A172 (cell line): Measurements from ENCODE around the gene CLN6. TPM values are rescaled to one million over a fixed set of nuclear protein-coding genes. Genes with fewer than 3 reads are reported as not detected.

Experiments
- DNase-seq: peaks from one replicate; pipeline ENCODE4 v3.0.0-alpha.2; 2015; ENCODE audit warnings: low spot score
- total RNA-seq: library from RNA; depleted of rRNA; stranded (reverse); fragments of >200 nt; shearing (Covaris generic); gene quantifications from 2 replicates; pipeline ENCODE4 v1.2.3, GENCODE V29; 2014; rRNA removed

CLN6 gene
- 22.8 and 26.1 TPM in 2 replicates for total RNA-seq

DNA sequence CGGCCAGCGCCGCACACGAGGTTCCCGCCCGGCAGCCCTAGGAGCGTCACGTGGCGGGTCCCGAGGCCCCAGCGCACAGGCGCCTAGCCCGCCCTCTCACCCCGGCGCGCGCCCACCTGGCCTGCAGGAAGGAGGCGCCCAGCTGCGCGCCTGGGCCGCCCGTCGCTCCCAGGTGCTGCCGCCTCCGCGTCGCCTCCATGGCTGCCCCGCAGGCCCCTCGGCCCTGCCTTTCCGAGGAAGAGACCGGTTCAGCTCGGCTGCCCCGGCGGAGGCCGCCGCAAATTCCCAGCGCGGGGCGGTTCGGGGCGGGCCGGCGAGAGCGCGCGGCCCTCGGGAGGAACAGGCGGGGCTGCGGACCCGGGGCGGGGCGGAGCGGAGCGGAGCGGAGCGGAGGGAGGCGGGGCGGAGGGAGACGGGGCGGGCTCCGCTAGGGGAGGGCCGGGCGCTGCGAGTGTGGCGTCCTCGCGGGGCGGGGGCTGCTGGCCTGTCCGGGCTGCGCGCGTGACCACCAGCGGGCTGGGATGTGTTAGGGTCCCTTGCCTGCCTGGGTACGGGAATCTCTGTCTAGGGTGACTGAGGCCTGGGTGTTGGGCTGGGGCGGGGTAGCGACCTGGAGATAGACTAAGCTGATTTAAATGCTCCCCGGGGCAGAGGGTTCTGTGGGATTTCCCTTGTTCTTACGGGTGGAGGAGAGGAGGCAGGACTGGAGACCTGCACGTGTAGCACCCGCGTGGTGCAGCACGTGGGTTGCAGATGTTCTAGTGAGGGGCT lies at the start of gene CLN6:
Gene CLN6 (minus strand): TSS at position 343 of the 771 bp plus-strand sequence. CDS start 144 bp downstream, at position 199.
- peak; percentile 62 for DNase-seq

DNA sequence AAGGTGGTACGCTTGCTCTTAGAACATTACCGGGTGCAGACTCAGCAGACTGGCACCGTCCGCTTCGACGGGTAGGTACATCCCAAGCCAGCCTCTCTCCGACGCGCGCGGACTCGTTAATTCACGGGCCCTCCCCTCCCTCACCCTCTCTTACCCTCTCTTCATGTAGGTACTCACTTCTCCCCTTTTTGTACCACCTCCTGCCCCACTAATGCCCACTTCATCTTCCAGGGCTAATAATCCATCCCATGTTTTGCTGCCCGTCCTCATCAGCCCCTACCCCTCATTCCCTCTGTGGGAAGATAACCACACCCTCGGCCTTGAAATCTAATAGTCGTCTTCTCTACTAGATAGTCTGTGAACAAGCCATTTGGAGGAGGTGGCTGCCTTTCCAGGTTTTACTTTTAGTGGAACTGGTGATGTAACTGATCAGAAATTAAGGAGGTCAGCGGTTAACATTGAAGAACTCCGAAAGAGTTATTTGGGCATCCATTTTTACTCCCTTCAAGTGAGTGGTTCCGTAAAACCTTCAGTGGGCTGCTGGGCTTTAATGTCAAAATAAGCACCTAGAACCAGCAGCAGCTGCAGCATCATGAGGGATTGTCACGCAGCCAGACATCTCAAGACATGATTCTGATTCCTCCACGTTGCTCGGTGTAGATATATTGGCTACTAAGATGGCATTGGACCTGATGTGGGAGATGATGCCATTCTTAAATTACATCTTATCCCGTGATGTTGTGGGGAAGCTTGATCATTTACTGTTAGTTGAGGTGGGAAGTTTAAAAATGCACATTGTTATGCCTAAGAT lies 49.3 kb upstream of the CLN6 start:
- DNase-seq = peak; percentile 18

DNA sequence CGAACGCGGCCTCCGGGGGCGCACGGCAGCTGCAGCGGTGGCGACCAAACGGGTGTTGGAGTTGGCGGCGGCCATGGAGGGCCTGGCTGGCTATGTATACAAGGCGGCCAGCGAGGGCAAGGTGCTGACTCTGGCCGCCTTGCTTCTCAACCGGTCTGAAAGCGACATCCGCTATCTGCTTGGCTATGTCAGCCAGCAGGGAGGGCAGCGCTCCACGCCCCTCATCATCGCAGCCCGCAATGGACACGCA lies 48.7 kb upstream of the CLN6 start:
- peak; percentile 13 for DNase-seq

DNA sequence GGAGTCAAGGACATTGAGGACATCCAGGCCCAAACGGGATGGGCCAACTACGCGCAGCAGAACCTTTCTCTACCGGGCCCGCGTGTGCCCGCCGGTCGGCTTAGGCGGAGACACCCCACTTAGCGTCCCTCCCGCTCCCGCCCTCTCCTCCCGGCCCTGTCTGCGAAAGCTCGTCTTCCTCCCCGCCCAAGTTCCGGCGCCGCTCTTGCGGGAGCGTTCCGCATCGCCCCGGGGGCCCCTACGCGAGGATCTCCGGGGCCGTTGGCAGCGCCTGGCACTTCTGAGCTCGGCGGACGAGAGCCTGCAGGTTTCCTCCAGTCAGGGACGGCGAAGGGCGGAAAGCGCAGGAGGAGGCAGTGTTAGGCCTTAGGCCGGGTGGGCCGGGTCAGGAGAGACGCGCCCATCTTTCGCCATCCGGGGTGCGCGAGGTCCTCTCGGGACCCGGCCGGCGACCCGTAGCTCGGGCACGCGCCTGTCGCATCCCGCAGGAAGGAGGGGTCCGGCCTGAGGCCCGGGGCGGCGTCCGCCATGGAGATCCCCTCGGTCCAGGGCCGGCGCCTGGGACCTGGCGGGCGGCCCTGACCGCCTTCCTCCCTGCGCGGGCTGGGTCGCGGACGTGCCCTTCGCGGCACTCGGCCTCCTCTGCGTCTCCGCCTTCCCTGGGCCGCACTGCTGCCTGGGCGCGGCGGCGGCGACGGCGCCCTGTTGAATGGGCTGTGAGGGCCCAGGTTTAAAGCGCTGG lies 48.2 kb upstream of the CLN6 start, which contains the start of gene FEM1B:
Gene FEM1B (plus strand): TSS at position 143 of the 742 bp plus-strand sequence. CDS start 673 bp downstream, outside the sequence.
- peak; percentile 75 for DNase-seq

DNA sequence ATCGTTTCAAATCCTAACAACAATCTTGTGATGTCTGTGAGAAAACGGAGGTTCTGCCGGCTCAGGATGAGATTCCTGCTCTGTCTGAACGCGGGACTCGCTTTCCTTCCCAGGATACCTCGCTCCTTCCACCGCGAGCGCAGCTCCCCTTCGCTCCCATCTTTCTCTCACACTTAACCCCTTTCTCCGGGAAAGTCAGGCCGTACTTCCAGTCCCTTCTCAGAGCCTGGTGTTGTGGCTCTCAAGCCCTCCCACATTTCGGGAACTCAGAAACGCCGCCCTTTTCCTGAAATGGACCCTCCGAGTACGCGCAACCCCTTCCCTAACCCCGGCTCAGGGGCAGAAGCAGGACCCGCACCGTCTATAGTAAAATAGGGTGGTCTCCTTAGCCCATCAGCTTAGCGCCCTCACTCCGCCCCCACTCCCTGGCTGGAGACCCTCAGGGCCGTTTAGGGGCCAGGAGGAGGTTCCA lies 47.6 kb upstream of the CLN6 start:
- DNase-seq = no peak

DNA sequence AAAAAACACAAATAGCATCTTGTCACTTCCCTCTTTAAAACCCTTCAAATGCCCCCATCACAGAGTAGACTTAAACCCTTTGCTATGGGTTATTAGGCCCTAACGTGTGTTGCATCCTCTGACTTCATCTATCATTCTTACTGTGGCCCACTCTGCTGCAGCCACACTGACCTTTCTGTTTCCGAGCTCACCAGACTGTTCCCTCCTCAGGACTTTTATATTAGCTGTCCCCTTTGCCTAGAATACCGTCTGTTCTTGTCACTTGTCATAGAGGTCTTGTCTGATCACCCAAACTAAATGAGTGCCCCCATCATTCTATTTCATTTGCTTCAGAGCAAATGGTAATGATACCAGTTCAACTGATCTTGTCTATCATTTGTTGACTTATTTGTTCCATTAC lies 47.1 kb upstream of the CLN6 start:
- DNase-seq = no peak

DNA sequence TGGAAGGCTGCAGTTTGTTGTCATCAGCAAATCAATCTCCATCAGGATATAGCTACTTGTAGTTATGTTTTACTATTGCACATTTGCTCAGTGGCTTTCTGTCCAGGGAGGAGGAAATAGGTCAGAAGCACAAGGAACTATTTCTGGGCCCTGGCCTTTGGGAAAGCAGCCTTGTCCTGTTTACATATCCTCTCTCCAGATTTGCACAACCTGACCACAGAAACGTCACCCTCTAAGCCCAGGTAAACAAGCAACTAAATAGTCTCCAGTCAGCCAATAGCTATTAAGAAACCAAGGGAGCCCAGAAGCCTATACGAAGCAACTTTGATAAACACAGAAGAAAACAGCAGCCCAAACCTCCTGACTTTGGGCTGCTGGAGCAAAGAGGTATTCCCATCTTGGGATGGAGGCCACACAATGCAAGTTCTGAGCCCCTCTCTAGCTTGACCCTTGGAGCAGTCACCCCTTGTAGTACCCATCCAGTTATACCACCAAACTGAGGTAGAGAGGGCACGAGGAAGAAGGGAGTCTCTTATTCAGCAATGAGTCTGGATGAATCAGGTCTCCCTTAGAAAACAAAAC lies 45.7 kb upstream of the CLN6 start:
- DNase-seq = no peak

DNA sequence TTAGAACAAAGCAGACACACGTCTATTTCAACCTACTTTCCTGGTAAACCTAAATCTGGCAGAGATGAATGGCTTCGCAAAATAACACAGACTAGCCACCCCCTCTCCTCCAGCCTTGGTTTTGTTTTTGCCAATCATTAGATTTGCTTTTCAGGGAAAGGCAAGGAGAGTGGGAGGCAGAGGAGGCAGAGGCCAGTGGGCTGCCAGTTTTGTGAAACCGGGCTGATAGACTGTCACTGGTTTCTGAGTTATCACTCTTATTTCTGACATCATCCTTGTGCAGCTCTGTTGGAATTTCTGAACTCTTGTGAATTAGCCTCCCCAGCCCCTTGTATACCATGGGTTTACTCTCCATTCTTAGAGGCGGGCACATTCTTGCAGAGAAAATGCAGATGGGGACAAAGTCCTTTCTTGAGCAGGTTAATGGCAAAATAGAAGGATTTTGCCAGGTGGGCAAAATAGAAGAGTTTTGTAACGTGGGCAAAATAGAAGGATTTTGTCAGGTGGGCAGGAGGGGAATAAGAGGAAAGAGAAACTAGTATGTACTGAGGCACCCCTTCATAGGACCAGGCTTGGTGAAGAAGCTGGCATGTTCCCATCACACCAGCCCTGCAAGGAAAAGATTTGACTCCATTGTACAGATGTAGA lies 44.8 kb upstream of the CLN6 start:
- no peak for DNase-seq

DNA sequence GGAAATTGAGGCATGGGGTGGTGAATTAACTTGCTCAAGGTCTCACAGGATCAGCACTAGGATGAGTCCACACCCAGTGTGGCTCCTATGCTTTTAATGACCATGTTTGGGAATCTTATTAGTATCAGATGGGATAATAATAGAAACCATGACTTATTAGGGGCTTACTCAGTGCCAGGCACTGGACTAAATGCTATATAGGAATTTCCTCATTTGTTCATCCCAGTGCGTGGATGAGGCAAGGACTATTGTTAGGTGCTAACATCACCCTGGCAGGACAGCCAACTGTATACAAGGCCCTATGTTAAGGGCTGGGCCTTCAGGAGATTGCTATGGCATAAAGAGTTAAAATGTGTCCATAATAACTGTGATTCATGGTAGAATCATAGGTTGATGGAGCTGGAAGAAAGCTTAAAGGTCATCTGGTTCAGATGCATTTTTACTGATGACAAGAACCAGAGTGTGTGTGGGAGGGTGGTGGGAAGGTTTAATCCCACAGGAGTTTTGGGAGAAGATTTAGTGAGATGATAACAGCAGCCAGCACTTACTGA lies 43.3 kb upstream of the CLN6 start:
- DNase-seq = peak; percentile 38

DNA sequence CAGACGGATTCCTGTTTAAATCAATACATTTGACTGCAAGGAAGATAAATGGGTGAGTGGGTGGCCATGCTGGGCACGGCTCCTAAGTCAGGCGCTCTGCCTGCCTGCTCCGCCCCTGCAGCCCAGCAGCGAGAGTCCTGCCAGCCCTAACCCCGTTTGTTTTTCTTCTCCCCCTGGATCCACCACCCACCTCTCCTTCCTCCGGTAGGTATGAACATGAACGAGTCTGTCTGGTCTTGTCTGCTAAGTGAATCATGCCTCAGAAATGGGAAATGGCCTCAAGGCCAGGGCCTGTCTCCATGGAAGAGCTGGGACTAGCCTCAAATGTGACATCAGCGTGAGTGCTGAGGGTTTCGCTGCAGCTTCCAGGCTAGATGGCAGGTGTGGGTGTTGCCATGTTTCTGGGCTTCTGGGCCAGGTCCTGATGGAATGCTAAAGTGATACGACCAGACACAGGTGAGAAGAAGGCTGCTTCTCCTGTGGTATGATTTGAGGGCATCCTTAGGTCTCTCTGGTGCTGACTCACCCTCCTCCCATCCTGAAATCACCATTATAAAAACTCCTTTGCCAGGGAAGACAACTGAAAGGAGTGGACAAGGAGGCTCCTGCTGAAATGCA lies 42.4 kb upstream of the CLN6 start:
- peak; percentile 49 for DNase-seq

DNA sequence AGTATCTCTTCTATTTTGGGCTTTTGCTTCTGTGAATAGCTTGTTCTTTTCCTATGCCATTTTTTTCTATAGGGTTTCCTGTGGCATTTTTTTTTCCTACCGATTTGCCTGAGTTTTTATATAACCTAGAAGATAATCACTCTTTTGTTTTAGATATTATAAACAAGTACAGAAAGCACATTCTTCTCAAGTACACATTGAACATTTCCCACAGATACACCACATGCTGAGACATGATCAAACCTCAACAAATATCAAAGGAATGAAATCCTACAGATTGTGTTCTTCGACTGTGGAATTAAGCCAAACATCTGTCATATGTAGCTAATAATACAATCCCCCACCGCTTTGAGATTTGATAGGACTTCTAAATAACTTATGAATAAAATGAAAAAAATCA lies 38.9 kb upstream of the CLN6 start:
- DNase-seq = no peak

DNA sequence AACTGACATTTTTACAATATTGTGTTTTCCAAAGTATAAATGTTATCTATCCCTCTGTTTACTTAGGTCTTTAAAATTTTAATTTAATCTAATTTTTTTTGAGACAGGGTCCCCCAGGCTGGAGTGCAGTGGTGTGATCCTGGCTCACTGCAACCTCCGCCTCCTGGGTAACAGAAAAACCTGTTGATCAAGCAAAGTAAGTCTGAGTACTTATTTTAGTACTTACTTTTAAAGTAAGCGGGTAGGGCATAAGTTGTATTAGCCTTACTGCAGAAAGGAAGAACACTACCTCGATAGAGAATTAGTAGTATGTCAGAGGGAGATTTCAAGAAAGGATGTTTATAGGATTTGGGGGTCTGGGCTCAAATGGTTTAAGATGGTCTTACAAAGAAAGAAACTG lies 36.1 kb upstream of the CLN6 start:
- DNase-seq = no peak

DNA sequence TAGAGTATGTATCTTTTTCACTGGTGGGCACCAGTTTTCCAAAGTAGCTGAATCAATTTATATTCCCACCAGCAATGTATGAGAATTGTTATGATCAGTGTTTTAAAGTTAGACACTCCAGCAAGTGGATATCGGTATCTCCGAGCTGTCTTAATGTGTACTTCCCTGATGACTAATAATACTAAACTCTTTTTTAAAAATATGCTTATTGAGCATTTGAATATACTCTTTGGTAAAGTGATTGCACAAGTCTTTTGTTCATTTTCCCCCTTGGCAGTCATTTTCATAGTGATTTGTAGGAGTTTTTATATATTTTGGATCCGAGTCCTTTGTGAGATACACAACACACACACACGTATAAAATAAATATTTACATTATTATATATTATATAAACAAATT lies 35.6 kb upstream of the CLN6 start:
- no peak for DNase-seq

DNA sequence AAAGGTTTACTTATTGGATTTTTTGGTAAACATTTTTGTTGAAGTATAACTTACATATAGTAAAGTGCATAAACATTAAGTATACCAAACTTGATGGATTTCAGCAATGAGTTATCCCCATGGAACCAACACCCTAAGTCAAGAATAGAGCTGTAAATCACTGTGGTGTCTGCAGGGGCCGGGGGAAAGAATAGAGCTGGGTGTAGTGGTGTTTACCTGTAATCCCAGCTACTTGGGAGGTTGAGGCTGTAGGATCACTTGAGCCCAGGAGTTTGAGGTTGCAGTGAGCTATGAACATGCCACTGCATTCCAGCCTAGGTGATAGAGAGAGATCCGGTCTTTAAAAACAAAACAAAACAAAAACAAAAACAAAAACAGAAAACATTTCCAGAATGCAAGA lies 34.8 kb upstream of the CLN6 start:
- DNase-seq = no peak

DNA sequence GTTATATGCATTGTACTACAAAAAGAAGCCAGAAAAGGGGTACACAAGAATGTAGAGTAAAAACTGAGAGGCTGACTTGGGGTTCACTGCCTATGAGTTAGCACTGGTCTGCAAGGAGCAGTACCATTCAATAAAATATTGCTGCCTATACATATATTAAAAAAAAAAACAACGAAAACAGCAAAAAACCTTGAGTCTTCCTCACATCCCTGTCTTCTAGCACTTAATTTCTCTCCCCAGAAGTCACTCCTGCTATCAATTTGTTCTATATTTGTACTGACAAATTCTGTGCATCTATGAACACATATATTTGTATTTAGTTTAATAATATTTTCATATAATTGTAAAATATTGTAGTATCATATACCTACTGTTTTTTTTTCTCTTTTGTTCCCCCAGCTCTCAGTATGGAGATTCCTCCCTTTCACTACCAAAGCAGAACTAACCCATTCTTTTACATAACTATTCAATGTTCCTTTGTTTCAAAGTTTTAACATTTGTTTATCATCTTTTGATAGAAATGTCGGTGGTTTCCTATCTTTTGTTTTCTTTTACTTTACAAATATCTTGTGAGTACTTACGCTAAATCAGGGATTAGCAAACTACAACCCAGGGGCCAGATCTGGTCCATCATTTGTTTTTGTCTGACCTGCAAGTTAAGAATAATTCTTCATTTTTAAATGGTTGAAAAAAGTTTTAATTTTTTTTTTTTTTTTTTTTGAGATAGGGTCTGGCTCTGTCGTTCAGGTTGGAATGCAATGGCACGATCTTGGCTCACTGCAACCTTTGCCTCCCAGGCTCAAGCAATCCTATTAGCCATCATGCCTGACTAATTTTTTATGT lies 33.2 kb upstream of the CLN6 start:
- DNase-seq = no peak

DNA sequence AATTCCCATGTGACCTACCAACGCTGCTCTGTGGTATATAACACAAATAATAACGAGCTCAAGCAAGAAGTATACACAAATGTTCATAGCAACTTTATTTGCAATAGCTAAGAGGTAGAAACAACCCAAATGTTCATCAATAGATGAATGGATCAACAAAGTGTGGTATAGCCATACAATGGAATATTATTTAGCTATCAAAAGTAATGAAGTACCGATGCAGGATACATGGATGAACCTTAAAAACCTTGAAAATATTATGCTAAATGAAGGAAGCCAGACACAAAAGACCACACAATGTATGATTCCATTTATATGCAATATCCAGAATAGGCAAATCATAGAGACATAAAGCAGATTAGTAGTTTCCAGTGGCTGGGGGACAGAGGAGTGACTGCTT lies 32.5 kb upstream of the CLN6 start:
- no peak for DNase-seq

DNA sequence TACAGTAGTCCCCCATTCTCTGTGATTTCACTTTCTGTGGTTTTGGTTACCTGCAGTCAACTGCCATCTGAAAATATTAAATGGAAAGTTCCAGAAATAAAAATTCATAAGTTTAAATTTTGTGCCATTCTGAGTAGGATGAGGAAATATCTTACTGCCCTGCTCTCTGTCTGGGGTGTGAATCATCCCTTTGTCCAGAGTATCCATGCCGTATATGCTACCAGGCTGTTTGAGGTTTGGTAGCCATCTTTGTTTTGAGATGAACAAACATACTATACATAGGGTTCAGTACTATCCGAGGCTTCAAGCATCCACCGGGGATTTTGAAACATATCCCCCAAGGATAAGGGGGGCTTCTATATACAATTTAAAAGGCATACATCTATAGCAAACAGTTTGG lies 31.7 kb upstream of the CLN6 start:
- no peak for DNase-seq

DNA sequence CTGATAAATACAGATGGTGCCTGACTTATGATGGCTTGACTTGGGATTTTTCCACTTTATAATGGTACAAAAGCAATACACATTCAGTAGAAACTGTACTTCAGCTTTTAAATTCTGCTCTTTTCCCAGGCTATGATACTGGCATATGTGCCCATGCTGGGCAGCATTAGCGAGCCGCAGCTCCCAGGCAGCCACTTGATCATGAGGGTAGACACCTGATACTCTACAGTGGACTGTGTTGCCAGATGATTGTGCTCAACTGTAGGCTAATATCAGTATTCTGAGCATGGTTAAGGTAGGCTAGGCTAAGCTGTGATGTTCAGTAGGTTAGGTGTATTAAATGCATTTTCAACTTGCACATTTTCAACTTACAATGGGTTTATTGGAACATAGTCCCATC lies 30.4 kb upstream of the CLN6 start:
- DNase-seq = no peak

DNA sequence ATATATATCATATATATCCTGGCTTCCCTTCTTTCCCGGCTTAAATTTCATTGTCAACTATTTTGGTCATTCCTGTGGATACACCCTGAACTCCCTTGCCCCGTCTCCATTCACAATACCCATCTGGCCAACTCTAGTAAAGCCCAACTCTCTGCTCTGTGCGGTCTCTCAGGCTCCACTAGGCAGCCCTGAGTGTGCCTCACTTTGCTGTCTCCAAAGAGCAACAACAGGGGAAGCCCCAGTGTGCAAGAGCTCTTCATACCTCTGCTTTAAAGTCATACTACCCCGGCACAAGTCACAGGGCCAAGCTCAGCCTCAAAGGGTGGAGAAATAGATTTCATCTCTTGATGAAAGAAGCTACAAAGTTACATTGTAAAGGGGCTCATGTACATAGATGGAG lies 29.2 kb upstream of the CLN6 start:
- DNase-seq = no peak
